Measurements from ENCODE around the gene SERPIND1.
A peak's percentile ranks its signal among the peaks of the same experiment; 100 is the strongest.

The SERPIND1 gene

GRCh38 chr22:20792966-20793728 is 19.2 kb downstream of the SERPIND1 start:
- DNase-seq (ENCODE audit: low read depth in 2 of 2): no peak

GRCh38 chr22:20793748-20794649 is 20.1 kb downstream of the SERPIND1 start:
- DNase-seq (ENCODE audit: low read depth in 2 of 2): no peak

DNA sequence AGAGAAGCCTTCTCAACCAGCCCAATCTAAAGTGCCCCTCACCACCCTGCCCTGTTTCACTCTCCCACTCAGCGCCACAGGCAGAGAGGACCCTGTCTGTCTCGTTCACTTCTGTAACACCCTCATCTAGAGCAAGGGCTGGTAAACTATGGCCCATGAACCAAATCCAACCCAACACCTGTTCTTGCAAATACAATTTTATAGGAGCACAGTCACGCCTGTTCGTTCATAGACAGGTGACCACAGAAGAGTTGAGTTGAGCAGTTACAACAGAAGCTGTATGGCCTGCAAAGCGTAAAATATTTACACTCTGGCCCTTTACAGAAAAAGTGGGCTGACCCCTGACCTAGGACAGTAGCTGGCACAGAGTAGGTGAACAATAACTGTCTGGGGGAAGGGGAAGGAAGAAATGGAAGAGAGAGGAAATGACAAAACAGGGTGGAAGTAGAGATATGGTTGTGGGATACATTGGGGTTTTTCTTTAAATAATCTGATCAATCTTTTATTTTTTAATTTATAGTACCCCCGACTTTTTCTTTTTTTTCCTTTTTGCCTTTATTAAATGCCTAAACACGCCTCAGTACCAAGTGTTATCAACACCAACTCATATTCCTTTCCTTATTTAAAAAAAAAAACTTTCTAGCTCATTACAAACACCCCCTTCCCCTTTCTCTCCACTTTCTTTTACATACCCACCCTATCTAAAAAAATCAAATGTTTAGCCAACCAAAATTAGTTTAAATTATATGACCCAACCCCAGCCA is 20.9 kb downstream of the SERPIND1 start:
- no peak for DNase-seq (ENCODE audit: low read depth in 2 of 2)

GRCh38 chr22:20796731-20797130 is 22.8 kb downstream of the SERPIND1 start:
- DNase-seq (ENCODE audit: low read depth in 2 of 2): no peak

GRCh38 chr22:20798218-20798617 is 24.3 kb downstream of the SERPIND1 start:
- no peak for DNase-seq (ENCODE audit: low read depth in 2 of 2)

DNA sequence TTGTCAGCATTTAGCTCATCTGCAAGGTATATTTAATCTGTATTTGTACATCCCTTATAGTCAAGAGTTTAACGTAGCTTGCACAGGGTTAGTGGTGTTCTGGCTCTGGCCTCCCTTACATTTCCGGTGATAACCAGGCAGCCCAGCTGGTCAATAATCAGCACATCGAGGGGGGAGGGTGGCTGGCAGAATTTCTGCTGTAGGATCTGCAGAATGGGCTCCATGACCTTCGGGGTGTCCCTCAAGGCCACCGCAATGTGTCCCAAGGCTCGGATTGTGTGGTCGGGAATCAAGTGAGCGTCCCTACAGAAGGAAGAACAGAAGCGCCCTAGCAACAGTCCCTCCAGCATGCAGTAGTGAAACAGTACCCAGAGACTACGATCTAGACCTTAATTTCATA is 25.1 kb downstream of the SERPIND1 start:
- no peak for DNase-seq (ENCODE audit: low read depth in 2 of 2)

DNA sequence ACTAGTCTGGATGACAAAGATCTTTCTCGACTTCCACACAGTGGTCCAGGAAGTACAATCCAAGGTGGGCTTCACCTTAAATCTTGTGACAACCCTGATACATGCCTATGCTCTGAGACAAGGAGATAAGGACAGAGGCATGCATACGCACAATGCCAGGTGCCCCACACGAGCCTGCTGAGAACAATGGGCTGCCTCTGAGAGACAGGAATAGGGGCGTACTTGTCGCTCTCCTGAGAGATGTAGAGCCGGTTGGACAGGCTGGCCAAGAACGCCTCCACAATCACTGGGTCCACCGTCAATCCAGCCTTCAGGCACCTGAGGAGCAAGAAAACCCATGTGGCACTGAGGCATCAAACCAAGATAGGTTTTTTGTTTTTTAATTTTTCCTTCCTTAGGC is 25.5 kb downstream of the SERPIND1 start:
- DNase-seq (ENCODE audit: low read depth in 2 of 2): no peak

GRCh38 chr22:20802452-20802851 is 28.5 kb downstream of the SERPIND1 start:
- no peak for DNase-seq (ENCODE audit: low read depth in 2 of 2)

GRCh38 chr22:20802922-20803553 is 29.1 kb downstream of the SERPIND1 start:
- DNase-seq (ENCODE audit: low read depth in 2 of 2): no peak

- no peak for DNase-seq (ENCODE audit: low read depth in 2 of 2)
Measured at GRCh38 chr22:20803696-20804324, 29.9 kb downstream of the SERPIND1 start.

- DNase-seq (ENCODE audit: low read depth in 2 of 2): no peak
Measured at GRCh38 chr22:20804650-20805049, 30.7 kb downstream of the SERPIND1 start.

DNA sequence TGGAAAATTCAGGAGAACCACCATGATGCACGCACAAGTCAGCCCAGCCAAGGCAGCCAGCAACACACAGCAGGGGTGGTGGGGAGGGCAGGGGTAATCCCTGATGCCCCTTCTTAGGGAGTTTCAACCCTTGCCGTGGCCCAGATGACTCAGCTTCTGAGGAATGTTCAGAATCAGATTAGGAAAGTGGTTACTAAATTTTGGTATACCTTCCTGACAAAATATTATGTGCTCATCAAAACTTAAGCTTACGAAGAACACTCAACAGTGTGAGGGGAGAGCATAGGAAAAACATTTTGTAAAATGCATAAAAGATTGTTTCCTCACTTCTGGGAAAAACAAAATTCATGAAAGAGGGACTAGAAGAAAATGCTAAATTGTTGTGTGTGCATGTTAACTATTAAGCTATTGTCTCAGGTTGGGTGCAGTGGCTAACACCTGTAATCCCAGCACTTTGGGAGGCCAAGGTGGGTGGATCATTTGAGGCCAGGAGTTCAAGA is 32.1 kb downstream of the SERPIND1 start:
- no peak for DNase-seq (ENCODE audit: low read depth in 2 of 2)

DNA sequence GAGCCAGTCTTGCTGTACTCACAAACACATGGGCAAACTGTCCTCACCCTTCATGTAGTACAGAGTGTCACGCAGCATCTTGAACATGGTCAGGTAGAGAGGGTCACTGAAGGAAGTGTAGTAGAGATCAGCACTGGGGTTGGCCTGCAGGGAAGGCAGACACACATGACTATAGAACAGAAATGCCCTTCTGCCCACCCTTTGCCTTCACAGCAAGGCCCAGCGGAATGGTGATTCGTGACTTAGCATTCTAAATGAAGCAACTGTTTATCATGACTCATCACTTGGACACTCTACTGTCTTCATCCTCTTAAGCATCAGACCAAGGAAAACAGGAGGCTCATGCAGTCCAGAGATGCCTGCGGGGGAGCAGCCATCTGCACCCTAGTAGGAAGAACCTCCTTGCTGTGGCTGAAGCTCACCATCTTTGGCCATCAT is 33.4 kb downstream of the SERPIND1 start:
- no peak for DNase-seq (ENCODE audit: low read depth in 2 of 2)

DNA sequence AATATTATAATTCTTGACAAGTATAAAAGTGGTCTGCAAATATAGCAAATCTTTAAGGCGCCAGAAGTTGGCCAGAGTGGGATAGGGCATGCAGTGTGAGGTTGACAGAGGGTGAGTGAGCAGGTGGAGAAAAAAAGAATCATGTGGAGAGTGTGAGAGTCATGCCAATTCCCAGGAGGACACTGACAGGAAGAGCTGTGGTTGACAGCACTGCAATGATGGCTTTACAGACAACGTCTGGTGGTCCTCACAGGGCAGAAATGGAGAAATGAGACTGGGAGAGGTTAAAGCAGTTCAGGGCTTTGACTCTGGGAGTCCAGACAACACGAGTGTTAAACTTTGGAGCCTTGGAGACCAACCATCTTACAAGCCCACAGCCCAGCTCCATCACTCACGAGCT is 34.9 kb downstream of the SERPIND1 start:
- no peak for DNase-seq (ENCODE audit: low read depth in 2 of 2)

- no peak for DNase-seq (ENCODE audit: low read depth in 2 of 2)
Measured at GRCh38 chr22:20809538-20810185, 35.7 kb downstream of the SERPIND1 start.

DNA sequence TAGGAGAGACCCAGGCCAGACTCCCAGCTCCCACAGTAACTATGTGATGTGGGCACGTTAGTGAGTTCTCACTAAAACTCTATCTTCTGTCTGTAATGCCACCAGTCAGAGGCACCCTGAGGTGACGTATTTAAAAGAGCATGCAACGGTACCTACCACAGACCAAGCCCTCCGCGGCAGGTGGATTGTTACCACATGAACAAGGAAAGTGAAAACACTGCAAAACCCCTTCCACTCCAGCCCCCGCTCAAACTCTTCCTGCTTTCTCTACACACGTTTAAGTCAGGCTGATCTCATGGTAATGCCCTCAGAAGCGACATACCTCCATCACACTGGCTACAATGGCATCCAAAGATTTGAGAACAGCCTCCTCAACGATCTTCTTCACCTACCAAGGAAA is 36.7 kb downstream of the SERPIND1 start:
- peak; percentile 1 to 9 for DNase-seq (ENCODE audit: low read depth in 2 of 2)

DNA sequence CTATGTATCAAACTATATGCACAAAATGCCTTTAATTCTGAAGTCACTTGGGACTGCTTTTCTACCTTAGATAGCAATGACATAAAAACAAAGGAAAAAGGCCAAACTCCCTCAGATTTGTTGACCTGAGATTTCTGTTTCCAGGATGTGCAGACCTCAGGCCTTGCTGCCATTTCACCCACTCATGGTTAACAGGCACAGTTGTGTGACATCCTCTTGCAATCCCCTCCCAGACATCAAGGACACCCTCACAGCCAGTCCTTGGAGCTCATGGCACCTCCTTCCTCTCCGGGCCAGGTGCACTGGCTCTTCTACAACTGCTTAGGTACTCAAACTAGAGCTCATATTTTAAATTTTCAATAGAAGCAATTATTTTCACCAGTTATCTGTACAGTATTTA is 37.3 kb downstream of the SERPIND1 start:
- no peak for DNase-seq (ENCODE audit: low read depth in 2 of 2)

GRCh38 chr22:20811971-20812660 is 38.2 kb downstream of the SERPIND1 start:
- no peak for DNase-seq (ENCODE audit: low read depth in 2 of 2)

GRCh38 chr22:20813056-20813455 is 39.1 kb downstream of the SERPIND1 start:
- DNase-seq (ENCODE audit: low read depth in 2 of 2): no peak

Measured in stimulated activated CD8-positive, alpha-beta memory T cell treated with anti-CD3 and anti-CD28 coated beads, Interleukin-15, amount 100 ng/mL, for 4 hours (primary cell).